NCI-H128 (cell line): ENCODE data around the gene SPPL2B.
"Not testable (repeated sequence)": the region's sequence is repeated elsewhere in the genome, so short reads cannot be mapped to it uniquely, and the experiment has no call there.

Experiments
- DNase-seq: peaks from one replicate; lab custom pipeline; 2025; ENCODE audit not compliant: unreplicated experiment; lab: John Stamatoyannopoulos, UW

Gene SPPL2B

DNA sequence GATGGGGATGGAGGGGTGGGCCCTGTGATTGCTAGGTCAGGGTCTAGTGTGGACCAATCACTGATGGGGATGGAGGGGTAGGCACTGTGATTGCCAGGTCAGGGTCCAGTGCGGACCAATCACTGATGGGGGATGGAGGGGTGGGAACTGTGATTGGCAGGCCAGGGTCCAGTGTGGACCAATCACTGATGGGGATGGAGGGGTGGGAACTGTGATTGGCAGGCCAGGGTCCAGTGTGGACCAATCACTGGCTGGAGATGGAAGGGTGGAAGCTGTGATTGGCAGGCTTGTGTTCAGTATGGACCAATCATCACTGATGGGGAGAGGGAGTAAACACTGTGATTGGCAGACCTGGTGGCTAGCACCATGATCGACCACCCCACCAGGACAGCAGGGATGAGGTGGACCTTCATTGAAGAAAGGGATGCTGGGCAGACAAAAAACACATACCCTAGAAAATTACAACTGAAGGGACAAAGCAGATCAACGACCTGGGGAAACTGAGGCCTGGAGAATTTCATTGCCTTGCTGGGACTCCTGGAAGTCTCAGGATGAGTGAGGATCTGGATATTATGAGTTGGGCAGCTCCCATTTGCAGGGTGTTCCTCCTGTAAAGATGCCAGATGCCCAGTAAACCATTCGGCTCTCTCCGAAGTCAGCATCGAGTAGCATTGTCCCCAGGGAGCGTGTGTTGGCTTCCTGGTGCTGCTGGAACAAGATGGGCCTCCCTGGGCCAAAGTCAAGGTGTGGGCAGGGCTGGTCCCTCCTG lies 47.1 kb downstream of the SPPL2B start:
- DNase-seq = no peak

DNA sequence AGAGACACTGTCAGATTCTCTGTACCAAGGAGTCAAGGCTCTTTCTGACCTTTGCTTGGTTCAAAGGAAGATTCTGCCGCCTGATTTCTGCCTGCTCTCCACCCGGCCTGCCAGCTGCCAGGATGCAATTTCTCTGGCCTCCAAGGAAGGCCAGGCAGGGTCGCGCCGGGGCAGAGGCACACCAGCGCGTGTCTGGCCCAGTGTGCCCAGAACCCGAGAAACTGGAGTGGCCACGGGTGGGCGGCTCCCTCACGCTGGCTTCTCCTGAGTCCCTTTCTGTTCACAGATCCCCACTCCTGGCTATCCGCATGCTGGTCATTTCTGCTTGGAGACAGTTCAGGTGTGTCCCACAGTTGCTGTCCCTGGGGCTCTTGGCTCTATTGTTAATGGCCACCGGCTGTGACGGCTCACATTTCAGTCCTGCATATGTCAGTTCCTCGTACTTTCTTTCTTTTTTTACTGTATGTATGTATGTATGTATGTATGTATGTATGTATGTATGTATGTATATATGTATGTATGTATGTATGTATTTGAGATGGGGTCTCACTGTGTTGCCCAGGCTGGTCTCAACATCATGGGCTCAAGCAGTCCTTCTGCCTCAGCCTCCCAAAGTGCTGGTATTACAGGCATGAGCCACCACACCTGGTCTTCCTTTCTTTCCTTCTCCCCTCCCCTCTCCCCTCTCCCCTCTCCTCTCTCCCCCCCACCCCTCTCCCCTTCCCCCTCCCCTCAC lies 48.5 kb downstream of the SPPL2B start:
- no peak for DNase-seq

DNA sequence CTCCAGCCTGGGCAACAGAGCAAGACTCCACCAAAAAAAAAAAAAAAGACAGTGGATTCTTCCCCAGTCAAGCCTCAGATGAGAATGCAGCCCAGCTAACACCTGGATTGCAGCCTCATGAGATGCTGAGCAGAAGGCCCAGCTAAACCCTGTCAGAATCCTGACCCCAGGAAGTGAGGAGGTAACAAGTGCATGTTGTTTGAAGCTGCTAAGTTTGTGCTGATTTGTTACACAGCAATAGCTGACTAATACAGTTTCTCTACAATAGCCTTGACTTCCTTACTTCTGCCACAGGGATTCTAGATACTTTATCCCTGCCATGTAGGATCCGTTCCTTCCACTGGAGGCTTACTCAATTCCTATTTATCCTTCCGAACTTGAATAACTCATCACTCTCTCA lies 52.1 kb downstream of the SPPL2B start:
- DNase-seq = no peak

DNA sequence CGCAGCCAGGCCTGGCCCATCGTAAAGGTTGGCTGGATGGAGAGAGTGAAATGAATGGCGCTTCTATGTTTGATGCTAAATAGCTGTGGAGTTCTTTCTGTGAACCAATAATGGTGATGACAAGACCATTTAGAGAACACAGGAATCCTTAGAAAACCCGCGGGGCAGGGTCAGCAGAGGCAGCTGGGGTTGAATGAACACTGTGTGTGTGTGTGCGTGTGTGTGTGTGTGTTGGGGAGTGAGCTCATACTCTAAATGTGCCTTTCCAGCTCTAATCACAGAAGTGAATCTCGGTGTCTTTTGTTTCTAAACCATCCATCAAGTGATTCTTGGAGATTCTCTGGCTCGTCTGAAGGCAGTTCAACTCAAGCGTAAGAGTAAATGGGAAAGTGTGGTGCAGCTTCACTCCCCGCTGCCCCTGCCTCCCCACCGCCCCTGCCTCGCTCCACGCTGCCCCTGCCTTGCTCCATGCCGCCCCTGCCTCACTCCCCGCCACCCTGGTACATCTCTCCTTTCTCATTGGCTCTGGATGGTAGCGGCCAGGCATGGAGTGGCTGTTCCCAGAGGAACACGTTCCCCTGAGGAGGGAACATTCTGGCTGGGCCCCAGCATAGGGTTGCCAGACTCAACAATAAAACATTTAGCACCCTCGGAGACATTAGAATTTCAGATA lies 52.8 kb downstream of the SPPL2B start:
- DNase-seq = no peak

DNA sequence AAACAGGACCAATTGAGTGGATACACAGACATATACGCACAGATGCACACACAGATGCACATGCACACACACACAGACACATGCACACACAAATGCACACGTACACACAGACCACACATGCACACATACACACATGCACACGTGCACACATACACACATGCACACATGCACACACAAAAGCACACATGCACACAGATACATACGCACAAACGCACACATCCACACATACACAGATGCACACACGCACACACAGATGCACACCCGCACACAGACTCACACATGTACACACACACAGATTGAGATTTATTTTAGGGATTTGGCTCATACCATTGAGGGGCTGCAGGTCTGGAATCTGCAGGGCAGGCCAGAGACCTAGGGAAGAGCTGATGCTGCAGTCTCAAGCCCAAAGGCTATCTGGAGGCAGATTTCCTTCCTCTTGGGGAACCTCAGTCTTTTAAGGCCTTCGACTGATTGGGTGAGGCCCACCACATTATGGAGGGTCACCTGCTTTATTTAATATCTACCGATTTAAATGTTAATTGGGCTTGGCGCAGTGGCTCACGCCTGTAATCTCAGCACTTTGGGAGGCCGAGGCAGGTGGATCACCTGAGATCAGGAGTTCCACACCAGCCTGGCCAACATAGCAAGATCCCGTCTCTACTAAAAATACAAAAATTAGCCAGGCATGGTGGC lies 54.2 kb downstream of the SPPL2B start:
- no peak for DNase-seq

DNA sequence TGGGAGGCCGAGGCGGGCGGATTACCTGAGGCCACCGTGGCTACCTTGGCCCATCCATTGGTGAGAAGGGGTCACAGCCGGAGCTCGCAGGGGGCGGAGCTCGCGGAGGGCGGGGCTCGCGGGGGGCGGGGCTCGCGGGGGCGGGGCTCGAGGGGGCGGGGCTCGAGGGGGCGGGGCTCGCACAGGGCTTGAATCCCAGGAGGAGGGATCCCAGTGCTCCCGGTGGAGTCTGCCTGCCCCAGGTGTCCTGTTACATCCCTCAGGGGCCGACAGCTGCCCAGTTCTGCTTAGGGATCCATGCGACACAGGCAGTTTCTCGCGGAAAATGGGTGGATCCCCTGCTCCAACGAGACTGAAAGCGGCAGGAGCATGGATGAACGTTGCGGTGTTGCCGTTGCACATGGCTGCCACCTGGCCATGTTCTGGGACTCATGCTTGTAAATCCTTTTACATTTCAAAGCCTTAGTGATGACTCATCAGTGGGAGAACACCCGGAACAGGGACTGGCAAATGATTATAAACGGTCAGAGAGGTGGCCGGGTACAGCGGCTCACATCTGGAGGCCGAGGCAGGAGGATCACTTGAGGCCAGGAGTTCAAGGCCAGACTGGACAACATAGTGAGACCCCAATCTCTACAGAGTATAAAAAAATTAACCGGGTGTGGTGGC lies 56.7 kb downstream of the SPPL2B start:
- DNase-seq = peak; percentile 13

DNA sequence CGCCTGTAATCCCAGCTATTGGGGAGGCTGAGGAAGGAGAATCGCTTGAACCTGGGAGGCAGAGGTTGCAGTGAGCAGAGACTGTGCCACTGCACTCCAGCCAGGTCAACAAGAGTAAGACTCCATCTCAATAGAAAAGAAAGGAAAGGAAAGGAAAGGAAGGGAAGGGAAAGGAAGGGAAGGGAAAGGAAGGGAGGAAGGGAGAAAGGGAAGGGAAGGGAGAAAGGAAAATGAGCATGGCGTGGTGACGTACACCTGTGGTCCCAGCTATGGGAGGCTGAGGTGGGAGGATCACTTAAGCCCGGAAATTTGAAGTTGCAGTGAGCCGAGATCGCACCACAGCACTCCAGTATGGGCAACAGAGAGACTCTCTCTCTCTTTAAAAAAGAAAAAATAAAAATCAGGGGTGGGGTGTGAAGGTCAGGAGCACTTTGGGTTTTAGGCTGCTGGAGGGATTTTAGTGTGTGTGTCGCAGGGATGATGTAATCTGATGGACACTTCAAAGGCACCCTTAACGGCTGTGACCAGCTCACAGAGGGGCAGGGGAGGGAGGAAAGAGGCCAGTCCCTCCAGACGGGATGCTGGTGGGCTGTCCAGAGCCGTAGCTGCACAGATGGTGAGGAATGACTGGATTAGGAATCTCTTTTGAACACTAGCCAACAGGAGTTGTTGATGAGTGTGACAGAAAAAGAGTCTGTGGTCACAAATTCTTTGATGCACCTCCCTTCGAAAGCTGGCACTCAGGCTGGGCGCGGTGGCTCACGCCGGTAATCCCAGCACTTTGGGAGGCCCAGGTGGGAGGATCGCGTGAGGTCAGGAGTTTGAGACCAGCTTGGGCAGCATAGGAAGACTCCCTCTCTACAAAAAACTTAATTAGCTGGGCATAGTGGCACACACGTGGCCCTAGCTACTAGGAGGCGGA lies 59.1 kb downstream of the SPPL2B start:
- no peak for DNase-seq

DNA sequence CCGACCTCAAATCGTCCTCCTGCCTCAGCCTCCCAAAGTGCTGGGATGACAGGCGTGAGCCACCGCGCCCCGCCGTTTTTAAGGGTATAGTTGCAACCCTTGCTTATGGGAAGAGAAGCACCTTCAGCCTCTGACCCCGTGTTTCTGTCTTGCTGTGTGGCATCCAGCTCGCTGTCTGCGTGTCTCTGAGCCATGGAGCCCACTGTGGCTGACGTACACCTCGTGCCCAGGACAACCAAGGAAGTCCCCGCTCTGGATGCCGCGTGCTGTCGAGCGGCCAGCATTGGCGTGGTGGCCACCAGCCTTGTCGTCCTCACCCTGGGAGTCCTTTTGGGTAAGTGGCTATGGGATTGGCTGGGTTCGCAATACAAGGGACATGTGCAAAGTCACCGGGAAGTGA lies 61.1 kb downstream of the SPPL2B start:
- DNase-seq = no peak

DNA sequence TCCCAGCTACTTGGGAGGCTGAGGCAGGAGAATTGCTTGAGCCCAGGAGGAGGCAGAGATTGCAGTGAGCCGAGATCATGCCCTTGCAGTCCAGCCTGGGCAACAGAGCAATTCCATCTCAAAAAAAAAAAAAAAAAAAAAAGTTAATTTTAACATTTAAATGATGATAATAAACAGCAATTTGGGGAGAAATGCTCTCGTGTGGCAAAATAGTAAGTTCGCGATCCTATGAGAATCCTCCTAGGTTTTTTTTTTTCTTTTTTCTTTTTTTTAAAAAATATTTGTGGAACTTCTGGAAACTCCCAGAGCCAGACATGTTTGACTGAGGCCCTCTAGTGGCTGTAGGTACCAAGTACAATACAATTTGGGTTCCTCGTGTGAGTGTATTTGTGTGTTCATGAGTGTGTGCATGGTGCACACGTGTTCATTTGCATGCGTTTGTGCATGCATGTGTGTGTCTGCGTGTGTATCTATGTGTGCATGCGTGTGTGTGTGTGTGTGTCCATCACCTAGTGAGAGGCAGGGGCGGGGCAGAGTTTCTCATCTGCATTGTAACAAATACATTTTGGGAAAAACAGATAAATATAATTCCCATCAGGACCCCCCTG lies 62.7 kb downstream of the SPPL2B start:
- DNase-seq = peak; percentile 24

DNA sequence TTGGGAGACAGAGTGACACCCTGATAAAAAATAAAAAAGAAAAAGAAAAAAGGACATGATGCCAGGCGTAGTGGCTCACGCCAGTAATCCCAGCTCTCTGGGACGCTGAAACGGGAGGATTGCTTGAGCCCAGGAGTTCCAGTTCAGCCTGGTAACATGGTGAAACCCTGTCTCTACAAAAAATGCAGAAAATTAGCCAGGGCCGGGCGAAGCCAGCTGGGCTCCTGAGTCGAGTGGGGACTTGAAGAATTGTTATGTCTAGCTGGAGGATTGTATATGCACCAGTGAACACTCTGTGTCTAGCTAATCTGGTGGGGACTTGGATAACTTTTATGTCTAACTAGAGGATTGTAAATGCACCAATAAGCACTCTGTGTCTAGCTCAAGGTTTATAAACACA lies 63.9 kb downstream of the SPPL2B start:
- no peak for DNase-seq

DNA sequence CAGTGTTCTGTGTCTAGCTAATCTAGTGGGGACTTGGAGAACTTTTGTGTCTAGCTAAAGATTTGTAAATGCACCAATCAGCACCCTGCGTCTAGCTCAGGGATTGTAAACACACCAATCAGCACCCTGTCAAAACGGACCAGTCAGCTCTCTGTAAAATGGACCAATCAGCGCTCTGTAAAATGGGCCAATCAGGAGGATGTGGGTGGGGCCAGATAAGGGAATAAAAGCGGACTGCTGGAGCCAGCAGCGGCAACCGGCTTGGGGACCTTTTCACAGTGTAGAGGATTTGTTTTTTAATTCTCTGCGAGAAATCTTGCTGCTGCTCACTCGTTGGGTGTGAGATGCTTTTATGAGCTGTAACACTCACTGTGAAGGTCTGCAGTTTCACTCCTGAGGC lies 64.4 kb downstream of the SPPL2B start:
- DNase-seq = not testable (repeated sequence)

DNA sequence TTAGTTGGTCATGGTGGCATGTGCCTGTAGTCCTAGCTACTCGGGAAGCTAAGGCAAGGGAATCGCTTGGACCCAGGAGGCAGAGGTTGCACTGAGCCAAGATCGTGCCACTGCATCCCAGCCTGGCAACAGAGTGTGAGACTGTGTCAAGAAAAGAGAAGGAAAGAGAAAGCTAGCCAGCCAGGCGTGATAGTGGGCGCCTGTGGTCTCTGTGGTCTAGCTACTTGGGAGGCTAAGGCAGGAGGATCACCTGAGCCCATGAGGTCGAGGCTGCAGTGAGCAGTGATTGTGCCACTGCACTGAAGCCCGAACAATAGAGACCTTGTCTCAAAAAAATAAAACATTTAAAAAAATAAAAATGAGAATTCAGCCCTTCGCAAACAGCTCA lies 65.6 kb downstream of the SPPL2B start:
- DNase-seq = no peak

DNA sequence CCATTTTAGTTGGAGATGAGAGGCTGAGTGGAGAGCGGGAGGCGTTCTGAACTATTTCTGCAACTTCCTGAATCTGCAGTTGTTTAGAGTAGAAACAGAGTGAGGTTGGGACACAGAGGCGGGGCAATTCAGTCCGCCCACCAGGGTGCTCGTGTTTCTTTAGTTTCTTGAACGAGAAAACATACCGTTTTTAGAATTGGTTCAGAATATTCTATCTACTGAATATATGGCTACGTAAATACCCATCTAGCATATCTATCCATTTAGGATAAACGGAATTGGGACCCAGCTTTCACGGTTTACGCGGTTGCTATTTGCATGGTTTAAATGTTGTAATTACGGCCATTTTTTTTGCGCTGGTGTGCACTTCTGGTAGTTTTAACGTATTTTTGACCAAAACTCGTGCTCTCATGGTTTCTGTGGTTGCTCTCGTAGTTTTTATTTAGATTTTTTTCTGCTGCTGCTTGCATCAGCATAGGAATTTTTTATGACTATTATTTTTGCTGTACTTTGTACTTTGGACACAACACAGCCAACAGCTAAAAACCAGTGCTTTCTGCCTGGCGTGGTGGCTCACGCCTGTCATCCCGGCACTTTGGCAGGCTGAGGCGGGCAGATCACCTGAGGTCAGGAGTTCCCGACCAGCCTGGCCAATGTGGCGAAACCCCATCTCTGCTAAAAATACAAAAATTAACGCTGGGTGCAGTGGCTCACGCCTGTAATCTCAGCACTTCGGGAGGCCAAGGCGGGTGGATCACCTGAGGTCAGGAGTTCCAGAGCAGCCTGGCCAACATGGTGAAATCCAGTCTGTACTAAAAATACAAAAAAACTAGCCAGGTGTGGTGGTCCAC lies 66.2 kb downstream of the SPPL2B start:
- DNase-seq = no peak

DNA sequence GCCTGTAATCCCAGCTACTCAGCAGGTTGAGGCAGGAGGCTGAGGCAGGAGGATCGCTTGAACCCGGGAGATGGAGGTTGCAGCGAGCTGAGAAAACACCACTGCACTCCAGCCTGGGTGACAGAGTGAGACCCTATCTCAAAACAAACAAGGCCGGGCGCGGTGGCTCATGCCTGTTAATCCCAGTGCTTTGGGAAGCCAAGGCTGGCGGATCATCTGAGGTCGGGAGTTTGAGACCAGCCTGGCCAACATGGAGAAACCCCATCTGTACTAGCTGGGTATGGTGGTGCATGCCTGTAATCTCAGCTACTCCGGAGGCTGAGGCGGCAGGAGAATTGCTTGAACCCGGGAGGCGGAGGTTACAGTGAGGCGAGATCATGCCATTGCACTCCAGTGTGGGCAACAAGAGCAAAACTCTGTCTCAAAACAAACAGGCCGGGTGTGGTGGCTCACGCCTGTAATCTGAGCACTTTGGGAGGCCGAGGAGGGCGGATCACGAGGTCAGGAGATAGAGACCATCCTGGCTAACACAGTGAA lies 66.9 kb downstream of the SPPL2B start:
- DNase-seq = not testable (repeated sequence)

DNA sequence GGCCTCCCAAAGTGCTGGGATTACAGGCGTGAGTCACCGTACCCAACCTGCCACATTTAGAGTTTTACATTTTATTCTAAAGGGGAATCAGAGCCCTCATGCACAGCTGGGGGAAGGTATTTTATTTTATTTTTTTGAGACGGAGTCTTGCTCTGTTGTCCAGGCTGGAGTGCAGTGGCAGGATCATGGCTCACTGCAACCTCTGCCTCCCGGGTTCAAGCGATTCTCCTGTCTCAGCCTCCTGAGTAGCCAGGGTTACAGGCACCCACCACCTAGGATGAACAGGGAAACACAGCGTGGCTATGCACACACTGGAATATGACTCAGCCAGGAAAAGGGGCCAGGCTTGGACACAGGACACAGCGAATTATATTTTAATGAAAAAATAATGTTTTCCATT lies 68.7 kb downstream of the SPPL2B start:
- DNase-seq = not testable (repeated sequence)

DNA sequence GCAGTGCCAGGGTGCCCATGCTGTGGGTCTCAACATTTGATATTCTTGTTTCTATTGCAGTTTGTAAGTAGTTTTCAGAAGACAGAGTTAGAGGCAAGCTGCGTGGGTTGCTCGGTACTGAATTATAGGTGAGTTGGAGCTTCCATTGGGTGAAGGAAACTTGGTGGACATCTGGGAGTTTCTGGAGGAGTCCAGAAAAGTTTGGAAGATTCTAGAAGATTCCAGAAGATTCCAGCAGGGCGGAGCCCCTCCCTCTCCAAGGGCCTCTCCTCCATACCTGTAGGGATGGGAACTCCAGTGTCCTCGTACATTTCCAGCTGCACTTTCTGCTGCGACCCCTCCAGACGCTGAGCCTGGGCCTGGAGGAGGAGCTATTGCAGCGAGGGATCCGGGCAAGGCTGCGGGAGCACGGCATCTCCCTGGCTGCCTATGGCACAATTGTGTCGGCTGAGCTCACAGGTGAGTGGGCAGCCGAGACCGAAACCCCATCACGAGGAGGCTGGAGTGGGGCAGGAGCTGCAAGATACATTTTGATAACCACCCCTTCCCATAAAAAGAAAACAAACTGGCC lies 70.3 kb downstream of the SPPL2B start:
- DNase-seq = no peak

DNA sequence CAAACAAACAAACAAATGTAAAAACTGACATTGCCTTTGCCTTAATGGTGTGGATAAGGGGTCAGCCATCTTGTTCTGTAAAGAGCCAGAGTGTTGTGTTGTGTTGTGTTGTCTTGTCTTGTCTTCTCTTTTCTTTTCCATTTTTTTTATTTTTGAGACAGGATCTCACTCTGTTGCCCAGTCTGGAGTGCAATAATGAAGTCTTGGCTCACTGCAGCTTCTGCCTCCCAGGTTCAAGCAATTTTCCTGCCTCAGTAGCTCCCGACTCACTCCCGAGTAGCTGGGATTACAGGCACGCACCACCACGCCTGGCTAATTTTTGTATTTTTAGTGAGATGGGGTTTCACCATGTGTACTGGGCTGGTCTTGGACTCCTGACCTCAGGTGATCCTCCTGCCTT lies 71.1 kb downstream of the SPPL2B start:
- DNase-seq = no peak
